Raji (cell line): ENCODE measurements around the gene CTU2.

Source experiments
- POLR2A ChIP-seq: IDR thresholded peaks from 2 replicates; pipeline ENCODE4 v1.6.1; 2011; ENCODE audit warnings: low read depth, low read length, control low read depth; ENCODE audit not compliant: insufficient read depth

Gene CTU2

GRCh38 chr16:88735616-88736015 lies 29.3 kb downstream of the CTU2 start:
- TF ChIP-seq POLR2A = no peak

- TF ChIP-seq POLR2A = no peak
Measured at GRCh38 chr16:88736088-88736487, 29.8 kb downstream of the CTU2 start.

GRCh38 chr16:88736496-88736895 lies 30.2 kb downstream of the CTU2 start:
- no peak for TF ChIP-seq POLR2A

GRCh38 chr16:88737298-88738150 lies 31.2 kb downstream of the CTU2 start:
- peak; percentile 30; the same call in 1 of the 2 replicates for TF ChIP-seq POLR2A

GRCh38 chr16:88738151-88739084 lies 32.1 kb downstream of the CTU2 start:
- no peak for TF ChIP-seq POLR2A

GRCh38 chr16:88739139-88739976 lies 33.1 kb downstream of the CTU2 start:
- no peak for TF ChIP-seq POLR2A

- TF ChIP-seq POLR2A = no peak
Measured at GRCh38 chr16:88739977-88740726, 33.8 kb downstream of the CTU2 start.

- TF ChIP-seq POLR2A = no peak
Measured at GRCh38 chr16:88740727-88741055, 34.4 kb downstream of the CTU2 start.

GRCh38 chr16:88741368-88741767 lies 35.1 kb downstream of the CTU2 start:
- no peak for TF ChIP-seq POLR2A

- no peak for TF ChIP-seq POLR2A
Measured at GRCh38 chr16:88742896-88743605, 36.7 kb downstream of the CTU2 start.

GRCh38 chr16:88743693-88744576 lies 37.6 kb downstream of the CTU2 start:
- TF ChIP-seq POLR2A = no peak

- no peak for TF ChIP-seq POLR2A
Measured at GRCh38 chr16:88744577-88745521, 38.5 kb downstream of the CTU2 start.
